Esophagus muscularis mucosa (tissue), 4 donors: ENCODE data around the gene L3MBTL1. TPM values are rescaled to one million over a fixed set of nuclear protein-coding genes. Genes with fewer than 3 reads are reported as not detected.

Source experiments
- DNase-seq: peaks from one replicate; pipeline ENCODE4 v3.0.0-alpha.2; 2017; ENCODE audit errors: extremely low spot score
- H3K27ac ChIP-seq, 4 donors: fragments of 200-600 bp; sonication (generic); replicated peaks in 1 of 4; 1 replicate in 3 of 4; 2 replicates in 1 of 4; pipeline ENCODE4 v1.5.1; 2016 to 2019; ENCODE audit warnings: mild to moderate bottlenecking in 1 of 4
- H3K27me3 ChIP-seq, 4 donors: fragments of 200-600 bp; sonication (generic); one replicate each; pipeline versions ENCODE4 v1.5.1 to v1.6.0; 2016 to 2019
- H3K36me3 ChIP-seq, 4 donors: fragments of 200-600 bp; sonication (generic); one replicate each; pipeline ENCODE4 v1.5.1; 2016 to 2019
- H3K4me1 ChIP-seq, 4 donors: fragments of 200-600 bp; sonication (generic); one replicate each; pipeline ENCODE4 v1.5.1; 2016 to 2019
- H3K4me3 ChIP-seq, 4 donors: fragments of 200-600 bp; sonication (generic); 1 replicate in 2 of 4; 2 replicates in 2 of 4; pipeline ENCODE4 v1.5.1; 2016 to 2019; ENCODE audit warnings: mild to moderate bottlenecking in 4 of 4, moderate library complexity in 1 of 4
- H3K9me3 ChIP-seq, 4 donors: fragments of 200-600 bp; sonication (generic); 1 replicate in 3 of 4; 2 replicates in 1 of 4; pipeline ENCODE4 v1.5.1; 2016 to 2019
- EP300 ChIP-seq: sonication (generic); formaldehyde crosslinking; IDR thresholded peaks from one replicate; pipeline ENCODE4 v1.6.1; 2017; ENCODE audit warnings: antibody characterized with exemption
- POLR2A ChIP-seq: fragments of 450-650 bp; IDR thresholded peaks from one replicate; pipeline ENCODE4 v1.6.1; 2017; ENCODE audit warnings: antibody characterized with exemption, moderate library complexity, mild to moderate bottlenecking, low read depth
- POLR2AphosphoS5 ChIP-seq, 2 donors: sonication (generic); formaldehyde crosslinking; IDR thresholded peaks; one replicate each; pipeline ENCODE4 v1.6.1; 2017; ENCODE audit warnings: antibody characterized with exemption in 2 of 2
- WGBS: methylation state at CpG from one replicate; pipeline ENCODE4 v1.1.5; 2018; 5-methylcytosine and 5-hydroxymethylcytosine counted together
- intact Hi-C: fragments of 100-400 bp; cut with DNase I; formaldehyde crosslinking; loops from one replicate; pipeline ENCODE4 v1.15.1; 2023
- total RNA-seq, 4 donors: library from RNA; depleted of rRNA; stranded (reverse); fragments of >200 nt; gene quantifications; one replicate each; pipeline versions ENCODE4 v1.1.0 to v1.2.1, GENCODE V29; 2016
- TF ChIP-seq, protein P1 (sequence below), 3 experiments: fragments of 200-600 bp in 2 of 3; fragments of 450-650 bp in 1 of 3; sonication (generic) in 2 of 3; IDR thresholded peaks; one replicate each; pipeline ENCODE4 v1.5.1; 2017 to 2019; ENCODE audit warnings: antibody characterized with exemption in 3 of 3, mild to moderate bottlenecking in 2 of 3, moderate library complexity in 1 of 3

L3MBTL1 gene
- total RNA-seq, 4 donors from 2014 or later = 5.6 to 19.5 (median 8.5) TPM

DNA sequence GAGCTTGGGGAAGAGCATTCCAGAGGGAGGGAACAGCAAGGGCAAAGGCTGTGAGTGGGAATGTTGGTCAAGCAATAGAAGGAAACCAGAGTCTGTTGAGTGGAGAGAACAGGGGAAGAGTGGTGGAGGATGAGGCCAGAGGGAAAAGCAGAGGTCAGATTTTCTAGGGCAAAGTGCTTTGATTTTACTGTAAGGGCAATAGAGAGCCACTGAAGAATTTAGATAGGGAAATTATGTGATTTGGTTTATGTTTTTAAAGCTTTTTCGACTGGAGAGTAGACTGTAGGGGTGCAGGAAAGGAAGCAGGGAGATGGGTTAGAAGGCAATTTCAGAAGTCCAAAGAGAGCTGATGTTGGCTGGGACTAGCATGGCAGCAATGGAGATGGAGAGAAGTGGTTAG lies 4.4 kb downstream of the L3MBTL1 start:
- no peak overlapping the region for H3K27ac ChIP-seq
- DNase-seq = no peak
- no peaks in the 10 kb centered on the region for H3K9me3 ChIP-seq
- peaks cover 4 to 42% (median 38%) of the 10 kb centered on the region in 4 donors for H3K4me1 ChIP-seq
- peaks cover 0 to 24% (median under 1%) of the 10 kb centered on the region in 4 donors for H3K27me3 ChIP-seq
- H3K4me3 ChIP-seq = no peak overlapping the region
- 92% methylated on average over 1 of the region's 1 CpG for WGBS
- H3K36me3 ChIP-seq = no peaks in the 10 kb centered on the region
- TF ChIP-seq POLR2A = no peak
- intact Hi-C loops = loop anchor here (5.0 kb wide), 1 partner anchor 50 kb away; no protein-coding TSS in a partner anchor

DNA sequence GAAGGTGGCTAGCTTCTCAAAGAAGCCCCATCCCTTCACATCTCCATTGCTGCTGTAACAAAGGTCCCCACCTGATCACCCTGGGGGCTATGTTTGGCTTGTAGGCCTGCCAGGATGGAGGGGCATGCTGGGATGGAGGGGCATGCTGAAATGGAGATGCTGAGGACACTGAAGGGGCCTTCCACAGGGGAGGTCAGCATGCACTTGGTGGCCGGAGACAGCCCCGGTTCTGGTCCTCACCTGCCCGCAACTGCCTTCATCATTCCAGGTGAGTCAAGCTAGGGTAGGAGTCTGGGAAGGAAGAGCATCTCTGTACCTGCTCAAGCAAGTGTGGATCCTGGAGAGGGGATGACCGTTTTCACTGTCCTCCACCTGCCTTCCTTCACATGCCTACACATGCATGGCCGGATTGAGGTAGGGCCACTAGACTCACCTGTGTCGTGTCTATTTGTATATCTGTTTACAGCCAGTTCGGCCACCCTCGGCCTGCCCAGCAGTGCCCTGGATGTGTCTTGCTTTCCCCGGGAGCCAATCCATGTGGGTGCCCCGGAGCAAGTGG lies 6.0 kb downstream of the L3MBTL1 start:
- intact Hi-C loops = loop anchor here (5.0 kb wide), 1 partner anchor 51 kb away; no protein-coding TSS in a partner anchor
- Histone ChIP-seq H3K4me1 (peaks cover 4 to 26% (median 24%) of the 10 kb centered on the region in 4 donors), H3K36me3 (no peaks in the 10 kb centered on the region), H3K27me3 (peaks cover 0 to 8% (median 0%) of the 10 kb centered on the region in 4 donors), H3K27ac (peak overlapping the region; percentile 55 to 81 (median 78)), H3K9me3 (no peaks in the 10 kb centered on the region), H3K4me3 (peak overlapping the region; percentile 60 to 72 (median 65))
- 73% methylated on average over 5 of the region's 10 CpGs for WGBS
- no peak for TF ChIP-seq POLR2A
- no peak for TF ChIP-seq EP300
- TF ChIP-seq POLR2AphosphoS5 (IDR thresholded peaks at IDR 0.05) = no peak
- TF ChIP-seq, protein P1, sequence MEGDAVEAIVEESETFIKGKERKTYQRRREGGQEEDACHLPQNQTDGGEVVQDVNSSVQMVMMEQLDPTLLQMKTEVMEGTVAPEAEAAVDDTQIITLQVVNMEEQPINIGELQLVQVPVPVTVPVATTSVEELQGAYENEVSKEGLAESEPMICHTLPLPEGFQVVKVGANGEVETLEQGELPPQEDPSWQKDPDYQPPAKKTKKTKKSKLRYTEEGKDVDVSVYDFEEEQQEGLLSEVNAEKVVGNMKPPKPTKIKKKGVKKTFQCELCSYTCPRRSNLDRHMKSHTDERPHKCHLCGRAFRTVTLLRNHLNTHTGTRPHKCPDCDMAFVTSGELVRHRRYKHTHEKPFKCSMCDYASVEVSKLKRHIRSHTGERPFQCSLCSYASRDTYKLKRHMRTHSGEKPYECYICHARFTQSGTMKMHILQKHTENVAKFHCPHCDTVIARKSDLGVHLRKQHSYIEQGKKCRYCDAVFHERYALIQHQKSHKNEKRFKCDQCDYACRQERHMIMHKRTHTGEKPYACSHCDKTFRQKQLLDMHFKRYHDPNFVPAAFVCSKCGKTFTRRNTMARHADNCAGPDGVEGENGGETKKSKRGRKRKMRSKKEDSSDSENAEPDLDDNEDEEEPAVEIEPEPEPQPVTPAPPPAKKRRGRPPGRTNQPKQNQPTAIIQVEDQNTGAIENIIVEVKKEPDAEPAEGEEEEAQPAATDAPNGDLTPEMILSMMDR (IDR thresholded peaks at IDR 0.05) = no peak
- DNase-seq = no peak

DNA sequence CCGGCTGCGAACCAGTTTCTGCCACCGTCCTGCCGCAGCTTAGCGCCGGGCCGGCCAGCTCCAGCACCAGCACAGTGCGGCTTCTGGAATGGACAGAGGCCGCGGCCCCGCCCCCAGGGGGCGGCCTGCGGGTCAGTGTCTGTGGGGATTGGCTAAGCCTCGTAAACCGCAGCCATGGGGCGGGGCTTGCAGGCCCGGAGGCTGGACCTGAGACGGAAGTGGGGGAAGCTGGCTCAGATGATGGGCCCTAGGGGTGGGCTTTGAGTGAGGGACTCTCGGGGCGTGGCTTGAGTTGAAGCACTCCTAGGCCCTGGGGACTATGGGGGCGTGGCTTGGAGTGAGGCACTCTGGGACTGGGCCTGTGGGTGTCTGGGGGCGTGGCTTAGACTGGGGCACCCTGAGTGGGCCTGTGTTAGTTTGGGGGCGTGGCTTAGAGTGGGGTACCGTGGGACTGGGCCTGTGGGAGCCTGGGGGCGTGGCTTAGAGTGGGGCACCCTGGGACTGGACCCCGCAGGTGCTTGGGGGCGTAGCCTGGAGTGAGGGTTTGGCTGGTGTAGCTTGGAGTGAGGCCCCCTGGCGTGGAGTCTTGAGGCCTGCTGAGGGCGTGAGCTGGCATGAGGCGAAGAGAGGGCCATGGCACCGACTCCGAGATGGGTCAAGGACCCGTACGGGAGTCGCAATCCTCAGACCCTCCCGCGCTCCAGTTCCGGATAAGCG lies 6.6 kb downstream of the L3MBTL1 start:
- Histone ChIP-seq H3K27me3 (peaks cover 0 to 2% (median 0%) of the 10 kb centered on the region in 4 donors), H3K36me3 (no peaks in the 10 kb centered on the region), H3K27ac (peak overlapping the region; percentile 55 to 81 (median 78)), H3K4me3 (peak overlapping the region; percentile 60 to 72 (median 65)), H3K9me3 (no peaks in the 10 kb centered on the region), H3K4me1 (peaks cover 4 to 24% (median 23%) of the 10 kb centered on the region in 4 donors)
- WGBS = 38% methylated on average over 9 of the region's 39 CpGs
- TF ChIP-seq EP300 (no peak), POLR2AphosphoS5 (IDR thresholded peaks at IDR 0.05) (peak; percentile 52 to 59)
- TF ChIP-seq, protein P1 (IDR thresholded peaks at IDR 0.05) = peak; percentile 7 to 26 (median 17)
- DNase-seq = peak; percentile 98
- intact Hi-C loops = loop anchor here (5.0 kb wide), 1 partner anchor 52 kb away; no protein-coding TSS in a partner anchor

DNA sequence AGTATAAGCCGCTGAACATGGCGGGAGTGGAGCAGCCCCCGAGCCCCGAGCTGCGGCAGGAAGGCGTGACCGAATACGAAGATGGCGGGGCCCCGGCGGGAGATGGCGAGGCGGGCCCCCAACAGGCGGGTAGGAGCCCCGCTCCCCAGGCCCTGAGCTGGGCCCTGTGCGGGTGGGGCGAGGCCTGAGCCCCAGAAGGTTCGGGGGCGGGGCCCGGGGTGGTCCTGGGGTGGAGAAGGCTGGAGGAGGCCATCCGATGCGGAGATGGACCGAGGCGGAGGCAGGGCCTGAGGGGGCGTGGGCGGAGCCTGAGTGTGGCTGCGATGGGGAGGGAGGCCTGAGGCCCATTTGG lies 7.1 kb downstream of the L3MBTL1 start:
- DNase-seq = no peak
- 61% methylated on average over 14 of the region's 27 CpGs for WGBS
- Histone ChIP-seq H3K4me3 (peak overlapping the region; percentile 60 to 72 (median 65)), H3K4me1 (peaks cover 4 to 24% (median 23%) of the 10 kb centered on the region in 4 donors), H3K36me3 (no peaks in the 10 kb centered on the region), H3K27me3 (no peaks in the 10 kb centered on the region), H3K27ac (peak overlapping the region; percentile 55 to 81 (median 78)), H3K9me3 (no peaks in the 10 kb centered on the region)
- intact Hi-C loops = loop anchor here (5.0 kb wide), 1 partner anchor 52 kb away; no protein-coding TSS in a partner anchor
- TF ChIP-seq EP300 (no peak), POLR2A (no peak), POLR2AphosphoS5 (IDR thresholded peaks at IDR 0.05) (no peak)
- TF ChIP-seq, protein P1 (IDR thresholded peaks at IDR 0.05) = no peak

DNA sequence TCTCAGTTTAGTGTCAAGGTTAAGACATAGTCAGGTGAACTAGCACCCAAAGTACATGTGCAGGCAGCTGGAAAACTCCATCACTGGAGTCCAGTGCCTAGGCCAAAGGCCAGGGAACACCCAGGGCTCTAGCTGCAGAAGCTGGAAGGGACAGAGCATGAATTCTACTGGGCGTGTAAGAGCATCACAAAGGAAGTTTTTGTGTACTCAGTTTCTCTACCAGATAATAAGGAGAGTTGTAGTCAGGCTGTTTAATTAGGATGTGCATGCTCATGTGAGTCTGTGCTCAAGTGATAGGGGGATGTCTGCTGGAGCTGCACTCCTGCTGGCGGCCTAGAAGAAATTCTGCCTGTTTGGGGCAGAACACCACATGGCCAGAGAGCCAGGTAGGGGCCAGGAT lies 8.1 kb downstream of the L3MBTL1 start:
- TF ChIP-seq, protein P1 (IDR thresholded peaks at IDR 0.05) = no peak
- TF ChIP-seq POLR2A = no peak
- 74% methylated on average over 2 of the region's 2 CpGs for WGBS
- intact Hi-C loops = no loop called here

More for the DNA sequence above, 8.1 kb downstream of the L3MBTL1 start:
- Histone ChIP-seq H3K9me3 (no peaks in the 10 kb centered on the region), H3K4me3 (no peak overlapping the region), H3K27ac (peak overlapping the region in 2 of 4 donors; percentile 77 to 78), H3K4me1 (peaks cover 4 to 24% (median 23%) of the 10 kb centered on the region in 4 donors), H3K27me3 (no peaks in the 10 kb centered on the region), H3K36me3 (no peaks in the 10 kb centered on the region)
- no peak for DNase-seq
